NCI-H1930 (cell line): ENCODE data around the gene KSR1.

ENCODE experiments used
- DNase-seq, 2 experiments: peaks; one replicate each; lab custom pipeline; 2025; lab: John Stamatoyannopoulos, UW

KSR1 gene

DNA sequence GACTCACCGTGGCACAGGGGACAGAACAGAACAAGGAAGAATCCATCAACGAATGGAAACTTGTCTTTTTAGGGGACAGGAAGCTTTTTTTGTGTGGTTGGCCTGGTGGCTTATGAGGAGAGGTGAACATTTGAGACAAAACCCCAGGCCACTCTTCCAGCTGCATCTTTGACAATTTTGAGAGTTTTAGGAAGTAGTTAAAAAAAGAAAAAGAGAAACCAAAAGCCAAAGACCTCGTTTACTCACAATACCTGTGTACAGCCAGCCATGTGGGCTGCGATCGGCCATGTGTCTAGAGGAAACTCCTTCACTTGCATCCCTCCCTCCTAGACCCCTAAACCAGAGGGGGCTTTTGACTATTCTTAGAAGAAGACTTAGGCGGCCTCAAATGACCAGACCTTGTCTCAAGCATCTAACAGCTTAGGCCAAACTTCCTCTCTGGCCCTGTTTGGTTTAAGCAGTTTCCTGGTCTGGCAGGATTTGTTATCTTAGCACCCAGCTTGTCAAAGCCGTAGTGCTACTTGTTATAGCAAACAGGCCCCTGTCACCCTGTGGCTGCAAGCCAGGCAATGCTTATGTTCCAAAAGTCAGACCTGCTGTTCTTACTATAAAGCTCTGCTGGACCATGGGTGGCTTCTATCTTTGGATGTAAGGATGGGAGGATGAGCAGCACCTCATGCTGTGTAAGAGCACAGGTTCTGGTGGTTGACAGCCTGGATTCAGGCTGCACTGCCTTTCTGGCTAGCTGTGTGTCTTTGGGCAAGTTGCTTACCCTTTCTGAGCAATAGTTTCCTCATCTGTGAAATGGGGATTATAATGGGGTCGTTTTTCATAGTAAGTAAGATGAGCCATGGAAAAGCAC lies 17.7 kb downstream of the KSR1 start:
- DNase-seq = no peak

GRCh38 chr17:27475070-27475673 lies 18.9 kb downstream of the KSR1 start:
- DNase-seq = no peak

GRCh38 chr17:27475981-27476895 lies 20.0 kb downstream of the KSR1 start:
- DNase-seq = no peak

DNA sequence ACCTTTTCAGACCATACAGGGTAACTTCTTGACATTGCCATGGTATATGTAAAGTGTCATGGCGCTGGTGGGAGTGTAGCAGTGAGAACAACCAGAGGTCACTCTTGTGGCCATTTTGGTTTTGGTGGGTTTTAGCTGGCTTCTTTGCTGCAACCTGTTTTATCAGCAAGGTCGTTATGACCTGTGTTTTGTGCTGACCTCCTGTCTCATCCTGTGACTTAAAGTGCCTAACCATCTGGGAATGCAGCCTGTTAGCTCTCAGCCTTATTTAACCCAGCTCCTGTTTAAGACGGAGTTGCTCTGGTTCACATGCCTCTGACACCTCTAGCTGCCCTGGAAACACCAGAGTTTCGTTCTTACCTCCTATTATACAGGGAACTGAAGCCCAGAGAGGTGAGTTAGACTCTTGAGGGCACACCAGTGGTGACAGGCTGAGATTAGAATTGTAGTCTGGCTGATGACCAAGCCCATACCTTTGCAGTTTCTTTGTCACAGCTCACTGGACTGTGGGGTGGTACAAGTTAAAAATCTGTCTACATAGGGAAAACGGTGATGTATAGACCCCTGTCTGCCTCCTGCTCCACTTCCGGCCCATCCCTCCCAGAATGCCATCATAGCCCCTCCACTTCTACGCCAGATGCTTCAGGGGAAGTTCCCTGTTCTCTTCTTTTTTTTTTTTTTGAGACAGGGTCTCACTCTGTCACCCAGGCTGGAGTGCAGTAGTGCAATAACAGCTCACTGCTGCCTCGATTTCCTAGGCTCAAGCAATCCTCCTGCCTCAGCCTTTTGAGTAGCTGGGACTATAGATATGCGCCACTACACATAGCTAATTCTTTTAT lies 21.0 kb downstream of the KSR1 start:
- DNase-seq = no peak

DNA sequence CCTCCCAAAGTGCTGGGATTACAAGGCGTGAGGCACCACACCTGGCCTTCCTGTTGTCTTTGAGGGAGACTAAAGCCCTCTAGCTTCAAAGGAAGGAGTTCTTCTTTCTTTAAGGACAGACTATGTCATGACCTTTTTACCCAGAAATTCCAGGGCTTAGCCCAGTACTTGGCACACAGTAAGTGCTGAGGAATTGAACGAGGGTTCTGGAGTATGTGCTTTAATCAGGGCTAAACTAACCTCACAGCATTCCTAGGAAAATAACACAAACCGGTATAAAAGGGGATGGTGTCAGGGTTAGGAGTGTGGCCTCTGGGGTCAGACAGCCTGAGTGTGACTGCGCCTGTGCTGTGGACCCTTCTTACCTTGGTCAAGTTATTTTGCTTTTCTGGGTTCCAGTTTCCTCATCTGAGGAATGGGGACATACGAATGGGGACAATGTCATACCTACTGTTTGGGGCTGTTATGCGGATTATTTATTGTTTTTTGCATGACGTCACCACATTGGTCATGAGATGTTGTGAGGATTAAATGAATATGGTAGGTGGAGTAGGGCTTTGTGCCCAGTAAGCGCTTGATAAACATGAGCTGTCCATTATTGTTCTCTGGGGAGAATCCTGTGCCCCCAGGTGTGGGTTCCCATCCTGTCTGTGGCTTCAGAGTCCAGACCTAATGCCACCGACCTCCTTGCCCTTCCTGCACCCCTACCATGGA lies 21.9 kb downstream of the KSR1 start:
- no peak for DNase-seq

GRCh38 chr17:27478901-27479538 lies 22.8 kb downstream of the KSR1 start:
- DNase-seq = no peak

- no peak for DNase-seq
These were observed 23.6 kb downstream of the KSR1 start for GRCh38 chr17:27479838-27480237.

DNA sequence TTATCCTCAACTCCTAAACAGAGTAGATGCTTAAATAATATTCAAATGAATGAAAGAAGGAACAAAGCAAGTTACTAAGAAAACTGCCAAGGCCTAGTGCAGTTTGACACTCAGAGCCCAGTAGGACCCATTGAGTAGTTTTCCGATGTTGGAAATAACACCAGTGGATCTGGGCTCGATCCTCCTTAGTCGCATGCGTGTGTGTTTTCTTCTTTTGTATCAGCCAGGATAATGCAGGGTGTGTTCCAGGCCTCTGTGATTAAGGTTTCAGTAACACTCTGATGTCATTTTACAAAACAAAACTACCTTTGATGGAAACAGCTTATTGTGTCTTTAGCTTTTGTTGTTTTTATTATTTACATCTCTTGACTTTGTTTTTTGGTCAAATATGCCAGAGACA lies 24.5 kb downstream of the KSR1 start:
- DNase-seq = no peak

GRCh38 chr17:27481327-27481726 lies 25.1 kb downstream of the KSR1 start:
- DNase-seq = no peak

GRCh38 chr17:27485125-27485524 lies 28.9 kb downstream of the KSR1 start:
- no peak for DNase-seq

DNA sequence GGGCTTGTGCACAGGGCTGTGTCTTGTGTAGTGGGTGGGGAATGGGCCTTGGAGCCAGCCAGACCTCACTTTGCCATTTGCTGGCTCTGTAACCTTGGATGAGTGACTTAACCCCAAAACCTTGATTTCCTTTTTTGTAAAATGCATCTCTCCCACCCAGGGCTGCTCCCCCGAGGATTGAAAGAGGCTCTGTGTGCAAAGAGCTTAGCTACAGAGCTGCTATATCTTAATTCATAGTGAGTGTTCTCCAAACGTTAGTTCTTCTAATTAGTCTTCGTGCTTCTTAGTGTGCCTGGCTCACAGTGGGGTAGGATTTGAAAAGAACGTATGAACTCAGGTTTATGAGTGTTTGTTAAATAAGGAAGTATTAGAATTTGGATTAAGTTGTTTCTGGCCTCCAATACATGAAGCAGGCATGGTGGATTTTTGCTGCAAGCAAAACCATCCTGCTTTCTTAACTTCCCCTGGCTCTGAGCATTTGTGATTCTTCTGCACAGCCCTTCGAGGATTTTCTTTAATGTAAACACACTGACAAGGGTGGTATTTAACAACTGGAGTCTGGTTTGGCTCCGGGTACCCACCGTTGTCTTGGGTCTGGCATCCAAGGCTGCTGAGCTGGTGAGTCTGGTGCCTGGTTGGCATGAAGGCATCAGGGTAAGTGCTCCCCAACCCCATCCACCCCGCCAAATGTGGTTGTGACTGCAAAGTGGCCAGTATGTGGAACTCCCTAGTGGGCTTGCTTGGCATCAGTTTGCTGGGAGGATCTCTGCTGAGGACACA lies 29.7 kb downstream of the KSR1 start:
- no peak for DNase-seq

GRCh38 chr17:27486741-27487140 lies 30.5 kb downstream of the KSR1 start:
- no peak for DNase-seq

DNA sequence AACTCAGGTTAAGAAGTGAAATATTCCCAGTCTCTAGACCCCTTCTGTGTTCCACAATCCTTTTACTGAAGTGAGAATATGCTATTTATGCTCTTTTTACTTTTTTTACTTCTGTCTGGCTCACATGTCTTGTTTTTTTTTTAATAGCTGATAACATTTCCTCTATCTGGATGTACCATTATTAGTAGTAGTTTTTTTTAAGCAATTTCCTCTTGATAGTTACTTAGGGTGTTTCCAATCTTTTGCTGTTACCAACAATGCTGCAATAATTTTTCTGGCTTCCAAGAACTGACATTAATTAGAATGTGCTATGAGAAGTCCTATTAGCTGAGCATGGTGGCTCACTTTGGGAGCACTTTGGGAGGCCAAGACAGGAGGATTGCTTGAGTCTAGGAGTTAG lies 32.0 kb downstream of the KSR1 start:
- DNase-seq = no peak

- DNase-seq = no peak
These were observed 32.9 kb downstream of the KSR1 start for GRCh38 chr17:27489045-27489715.

- no peak for DNase-seq
These were observed 34.1 kb downstream of the KSR1 start for GRCh38 chr17:27490391-27490790.

GRCh38 chr17:27491713-27492190 lies 35.5 kb downstream of the KSR1 start:
- DNase-seq = no peak

- no peak for DNase-seq
These were observed 36.2 kb downstream of the KSR1 start for GRCh38 chr17:27492470-27492869.

GRCh38 chr17:27493088-27493487 lies 36.8 kb downstream of the KSR1 start:
- no peak for DNase-seq
